A673 (cell line): Measurements from ENCODE around the gene ARFGEF2. TPM values are rescaled to one million over a fixed set of nuclear protein-coding genes. Genes with fewer than 3 reads are reported as not detected.
"Not testable (repeated sequence)": the region's sequence is repeated elsewhere in the genome, so short reads cannot be mapped to it uniquely, and the experiment has no call there.

Experiments used
- BruUV-seq: library from RNA; stranded (reverse); fragments of 400-500 nt; replicated peaks from 2 replicates; lab custom pipeline; 2021; lab: Mats Ljungman, UMichigan
- CTCF ChIA-PET: fragments of 300-600 bp; sonication (Branson Sonifier 250); formaldehyde crosslinking; loops from one replicate; lab custom pipeline; 2022; ENCODE audit warnings: antibody characterized with exemption; lab: Charles Lee
- POLR2A ChIA-PET: fragments of 300-600 bp; sonication (Branson Sonifier 250); formaldehyde crosslinking; loops from one replicate; lab custom pipeline; 2022; ENCODE audit warnings: antibody characterized with exemption; ENCODE audit not compliant: low non-redundant PET; lab: Charles Lee
- DNase-seq: peaks from one replicate; pipeline ENCODE4 v3.0.0-alpha.2; 2015; ENCODE audit warnings: low spot score
- H3K27ac ChIP-seq: fragments of 200-600 bp; sonication (generic); 2 replicates; pipeline ENCODE4 v1.5.1; 2016; ENCODE audit warnings: mixed run types, low read depth, mild to moderate bottlenecking, mixed read lengths, antibody characterized with exemption, low read length; ENCODE audit not compliant: poor library complexity, severe bottlenecking
- H3K27me3 ChIP-seq: fragments of 200-600 bp; sonication (generic); replicated peaks from 2 replicates; pipeline ENCODE4 v1.6.1; 2017; ENCODE audit warnings: mixed run types, low read depth, mild to moderate bottlenecking, mixed read lengths, antibody characterized with exemption, low read length; ENCODE audit not compliant: insufficient read depth, poor library complexity
- H3K36me3 ChIP-seq: fragments of 200-600 bp; sonication (generic); 2 replicates; pipeline ENCODE4 v1.6.1; 2016; ENCODE audit warnings: mixed run types, mild to moderate bottlenecking, mixed read lengths, antibody characterized with exemption, low read length; ENCODE audit not compliant: insufficient read depth, poor library complexity, severe bottlenecking
- H3K4me1 ChIP-seq: fragments of 200-600 bp; sonication (generic); 2 replicates; pipeline ENCODE4 v1.6.1; 2017; ENCODE audit warnings: mixed run types, mild to moderate bottlenecking, mixed read lengths, antibody characterized with exemption, low read length; ENCODE audit not compliant: insufficient read depth, poor library complexity, severe bottlenecking
- H3K4me3 ChIP-seq: fragments of 200-600 bp; sonication (generic); 2 replicates; pipeline ENCODE4 v1.5.1; 2016; ENCODE audit warnings: low read depth, mixed run types, mild to moderate bottlenecking, mixed read lengths, low read length; ENCODE audit not compliant: poor library complexity, severe bottlenecking
- H3K9me3 ChIP-seq: fragments of 200-600 bp; sonication (generic); 2 replicates; pipeline ENCODE4 v1.6.1; 2016; ENCODE audit warnings: mixed run types, low read depth, mild to moderate bottlenecking, mixed read lengths, antibody characterized with exemption, low read length; ENCODE audit not compliant: poor library complexity, severe bottlenecking
- EZH2 ChIP-seq: fragments of 200-600 bp; sonication (generic); IDR thresholded peaks from 2 replicates; pipeline ENCODE4 v1.6.1; 2017; ENCODE audit warnings: borderline replicate concordance, low read depth, mild to moderate bottlenecking, mixed read lengths, antibody characterized with exemption, low read length; ENCODE audit not compliant: poor library complexity, severe bottlenecking
- intact Hi-C: fragments of 100-400 bp; cut with micrococcal nuclease; formaldehyde crosslinking; loops from one replicate; pipeline ENCODE4 v1.10.0; 2022; ENCODE audit not compliant: unreplicated experiment
- total RNA-seq: library from RNA; stranded (reverse); gene quantifications from 2 replicates; pipeline ENCODE4 v1.2.3, GENCODE V29; 2021
- TF ChIP-seq, protein P1 (sequence below): fragments of 300-800, 200-600 bp; sonication (generic); conservative IDR thresholded peaks from 2 replicates; pipeline ENCODE4 v1.5.1; 2017; ENCODE audit warnings: low read depth, mild to moderate bottlenecking, antibody characterized with exemption, low read length, moderate library complexity, mixed read lengths

Gene ARFGEF2
- total RNA-seq, 1 experiment from 2014 or later: 26.1 TPM

DNA sequence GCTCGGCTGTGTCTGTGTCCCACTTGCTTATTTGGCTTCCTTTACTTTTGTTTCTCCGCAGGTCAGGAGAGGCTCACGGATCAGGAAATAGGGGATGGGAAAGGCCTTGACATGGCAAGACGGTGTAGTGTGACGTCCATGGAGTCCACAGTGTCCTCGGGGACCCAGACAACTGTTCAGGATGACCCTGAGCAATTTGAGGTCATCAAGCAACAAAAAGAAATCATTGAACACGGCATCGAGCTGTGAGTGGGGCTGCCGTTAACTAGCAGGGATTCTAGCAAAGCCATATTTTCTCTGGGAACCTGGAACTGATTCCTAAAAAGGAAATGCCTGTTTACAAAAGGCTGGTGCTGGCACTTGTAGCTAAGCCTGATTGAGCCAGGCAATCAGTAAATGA, 54.4 kb downstream of the ARFGEF2 start:
- Histone ChIP-seq H3K36me3 (peaks cover 10% of the 10 kb centered on the region), H3K4me3 (no peak overlapping the region), H3K9me3 (no peaks in the 10 kb centered on the region), H3K27me3 (no peaks in the 10 kb centered on the region), H3K27ac (no peak overlapping the region), H3K4me1 (no peaks in the 10 kb centered on the region)
- intact Hi-C loops: no loop called here
- TF ChIP-seq, protein P1, sequence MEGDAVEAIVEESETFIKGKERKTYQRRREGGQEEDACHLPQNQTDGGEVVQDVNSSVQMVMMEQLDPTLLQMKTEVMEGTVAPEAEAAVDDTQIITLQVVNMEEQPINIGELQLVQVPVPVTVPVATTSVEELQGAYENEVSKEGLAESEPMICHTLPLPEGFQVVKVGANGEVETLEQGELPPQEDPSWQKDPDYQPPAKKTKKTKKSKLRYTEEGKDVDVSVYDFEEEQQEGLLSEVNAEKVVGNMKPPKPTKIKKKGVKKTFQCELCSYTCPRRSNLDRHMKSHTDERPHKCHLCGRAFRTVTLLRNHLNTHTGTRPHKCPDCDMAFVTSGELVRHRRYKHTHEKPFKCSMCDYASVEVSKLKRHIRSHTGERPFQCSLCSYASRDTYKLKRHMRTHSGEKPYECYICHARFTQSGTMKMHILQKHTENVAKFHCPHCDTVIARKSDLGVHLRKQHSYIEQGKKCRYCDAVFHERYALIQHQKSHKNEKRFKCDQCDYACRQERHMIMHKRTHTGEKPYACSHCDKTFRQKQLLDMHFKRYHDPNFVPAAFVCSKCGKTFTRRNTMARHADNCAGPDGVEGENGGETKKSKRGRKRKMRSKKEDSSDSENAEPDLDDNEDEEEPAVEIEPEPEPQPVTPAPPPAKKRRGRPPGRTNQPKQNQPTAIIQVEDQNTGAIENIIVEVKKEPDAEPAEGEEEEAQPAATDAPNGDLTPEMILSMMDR: no peak
- TF ChIP-seq EZH2: no peak
- DNase-seq: no peak
- BruUV-seq: no TSS peak
- ChIA-PET POLR2A (no interaction called here), CTCF (no interaction called here)

DNA sequence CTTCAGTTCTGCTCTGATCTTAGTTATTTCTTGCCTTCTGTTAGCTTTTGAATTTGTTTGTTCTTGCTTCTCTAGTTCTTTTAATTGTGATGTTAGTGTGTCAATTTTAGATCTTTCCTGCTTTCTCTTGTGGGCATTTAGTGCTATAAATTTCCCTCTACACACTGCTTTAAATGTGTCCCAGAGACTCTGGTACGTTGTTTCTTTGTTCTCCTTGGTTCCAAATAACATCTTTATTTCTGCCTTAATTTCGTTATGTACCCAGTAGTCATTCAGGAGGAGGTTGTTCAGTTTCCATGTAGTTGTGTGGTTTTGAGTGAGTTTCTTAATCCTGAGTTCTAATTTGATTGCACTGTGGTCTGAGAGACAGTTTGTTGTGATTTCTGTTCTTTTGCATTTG, 58.5 kb downstream of the ARFGEF2 start:
- CTCF ChIA-PET: not testable (repeated sequence)

GRCh38 chr20:48983423-48984400, 62.2 kb downstream of the ARFGEF2 start:
- H3K9me3 ChIP-seq: no peaks in the 10 kb centered on the region
- POLR2A ChIA-PET: no interaction called here
- no TSS peak for BruUV-seq
- no peaks in the 10 kb centered on the region for H3K4me1 ChIP-seq
- intact Hi-C loops: no loop called here
- peaks cover 17% of the 10 kb centered on the region for H3K36me3 ChIP-seq
- no peaks in the 10 kb centered on the region for H3K27me3 ChIP-seq
- DNase-seq: peak; percentile 33
- TF ChIP-seq EZH2: no peak
- TF ChIP-seq, protein P1: no peak
- no peak overlapping the region for H3K27ac ChIP-seq
- CTCF ChIA-PET: no interaction called here
- no peak overlapping the region for H3K4me3 ChIP-seq

More for the DNA sequence above, 58.5 kb downstream of the ARFGEF2 start:
- peaks cover 11% of the 10 kb centered on the region for H3K36me3 ChIP-seq
- POLR2A ChIA-PET, H3K4me3 ChIP-seq, intact Hi-C loops, H3K27ac ChIP-seq, H3K27me3 ChIP-seq, H3K4me1 ChIP-seq, H3K9me3 ChIP-seq, BruUV-seq, DNase-seq: not testable (repeated sequence)
